GM19455 (cell line): Measurements from ENCODE around the gene RNF113A.
"Not testable (repeated sequence)": the region's sequence is repeated elsewhere in the genome, so short reads cannot be mapped to it uniquely, and the experiment has no call there.

Experiments used
- ATAC-seq: cut with Tn5 transposase; IDR thresholded peaks from one replicate; pipeline ENCODE4 v1.9.1; 2021; ENCODE audit not compliant: unreplicated experiment

Gene RNF113A

DNA sequence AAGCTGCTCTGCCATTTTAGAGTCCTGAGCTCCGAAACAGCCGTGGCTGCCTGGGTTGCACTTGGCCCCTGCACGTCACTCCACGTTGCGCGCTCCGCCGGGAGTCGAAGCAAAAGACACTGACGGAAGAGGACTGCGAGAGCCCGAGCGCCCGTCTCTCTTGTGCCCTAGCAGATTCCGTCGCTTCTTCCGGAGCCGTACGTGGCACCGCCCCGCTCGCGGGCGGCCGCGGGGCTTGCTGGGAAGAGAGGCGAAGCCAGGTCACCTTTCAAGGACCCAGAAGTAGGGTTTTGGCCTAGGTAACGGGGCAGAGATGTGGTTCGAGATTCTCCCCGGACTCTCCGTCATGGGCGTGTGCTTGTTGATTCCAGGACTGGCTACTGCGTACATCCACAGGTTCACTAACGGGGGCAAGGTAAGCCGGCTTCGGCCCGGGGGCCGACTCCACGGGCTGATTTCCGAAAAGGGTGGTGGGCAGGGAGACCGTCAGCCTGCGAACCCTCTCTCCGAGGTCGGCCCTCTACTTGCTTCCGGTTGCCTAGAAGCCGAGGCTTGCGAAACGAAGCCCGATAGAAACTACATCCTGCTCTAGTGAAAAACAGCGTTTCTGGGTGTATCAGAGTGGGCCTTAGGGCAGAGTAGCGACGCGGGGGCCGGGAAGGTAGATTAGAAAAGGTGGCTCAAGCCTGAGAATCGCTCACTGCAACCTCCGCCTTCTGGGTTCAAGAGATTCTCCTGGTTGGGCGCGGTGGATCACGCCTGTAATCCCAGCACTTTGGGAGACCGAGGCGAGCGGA, at the start of gene RNF113A, which contains the start of gene NDUFA1:
Gene RNF113A (minus strand): TSS at position 135 of the 797 bp plus-strand sequence. CDS start 120 bp downstream, at position 15.
Gene NDUFA1 (plus strand): TSS at position 234 of the 797 bp plus-strand sequence. CDS start 80 bp downstream, at position 314.
- peak; percentile 90 for ATAC-seq

DNA sequence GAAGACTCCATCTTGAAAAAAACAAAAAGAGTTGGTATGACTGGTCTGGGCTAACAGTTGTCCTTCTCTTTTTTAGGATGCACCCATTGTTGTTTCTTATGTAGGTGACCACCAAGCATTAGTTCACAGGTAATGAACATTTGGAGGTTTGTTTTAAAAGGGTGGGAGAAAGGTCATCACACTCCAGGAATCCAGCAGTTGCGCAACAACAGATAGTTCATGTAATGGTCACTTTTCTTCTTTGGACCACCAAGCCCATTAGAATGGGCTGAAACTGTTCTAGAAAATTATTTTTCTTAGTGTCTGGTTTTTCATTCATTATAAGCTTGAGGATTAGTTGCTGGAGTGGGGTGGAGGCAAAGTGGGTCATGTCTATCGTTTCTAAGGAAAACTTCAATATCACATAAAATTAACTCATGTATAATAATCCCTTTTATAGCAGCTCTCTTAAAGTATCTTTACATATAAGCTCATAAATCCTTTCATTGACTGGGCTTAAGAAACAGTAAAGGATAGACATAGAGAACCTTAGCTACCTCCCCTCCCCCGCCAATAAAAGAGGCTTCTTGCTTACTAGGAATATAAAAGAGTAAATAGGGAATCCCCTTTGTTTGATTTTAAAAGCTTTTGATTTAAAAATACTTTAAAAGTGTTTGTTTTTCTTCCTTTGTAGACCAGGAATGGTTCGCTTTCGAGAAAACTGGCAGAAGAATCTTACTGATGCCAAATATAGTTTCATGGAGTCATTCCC, 48.5 kb upstream of the RNF113A start:
- ATAC-seq: no peak

DNA sequence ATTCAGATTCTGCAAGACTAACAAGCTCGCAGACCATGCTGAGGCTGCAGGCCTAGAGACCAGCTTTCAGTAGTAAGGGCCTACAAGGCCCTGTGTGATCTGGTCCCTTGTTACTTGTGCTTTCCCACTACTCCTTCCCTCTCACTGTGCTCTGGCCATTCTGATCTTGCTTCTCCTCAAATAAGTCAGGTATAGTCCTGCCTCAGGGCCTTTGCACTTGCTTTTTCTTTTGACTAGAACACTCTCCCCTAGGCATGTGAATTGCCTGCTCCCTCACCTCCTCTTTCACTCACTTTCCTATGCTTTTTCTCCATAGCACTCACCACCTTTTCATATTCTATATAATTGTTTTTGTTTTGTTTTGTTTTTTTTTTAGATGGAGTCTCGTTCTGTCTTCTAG, 46.3 kb upstream of the RNF113A start:
- no peak for ATAC-seq

DNA sequence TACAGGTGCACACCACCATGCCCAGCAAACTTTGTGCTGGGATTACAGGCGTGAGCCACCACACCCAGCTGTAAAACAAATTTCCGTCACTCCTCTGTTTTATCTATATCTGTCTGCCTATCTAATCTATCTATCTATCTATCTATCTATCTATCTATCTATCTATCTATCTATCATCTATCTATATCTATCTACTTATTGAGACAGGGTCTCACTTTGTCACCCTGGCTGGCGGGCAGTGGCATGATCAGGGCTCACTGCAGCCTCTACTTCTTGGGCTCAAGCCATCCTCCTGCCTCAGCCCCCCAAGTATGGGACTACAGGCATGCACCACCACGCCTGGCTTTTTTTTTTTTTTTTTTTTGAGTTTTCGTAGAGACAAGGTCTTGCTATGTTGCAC, 44.8 kb upstream of the RNF113A start:
- ATAC-seq: no peak

DNA sequence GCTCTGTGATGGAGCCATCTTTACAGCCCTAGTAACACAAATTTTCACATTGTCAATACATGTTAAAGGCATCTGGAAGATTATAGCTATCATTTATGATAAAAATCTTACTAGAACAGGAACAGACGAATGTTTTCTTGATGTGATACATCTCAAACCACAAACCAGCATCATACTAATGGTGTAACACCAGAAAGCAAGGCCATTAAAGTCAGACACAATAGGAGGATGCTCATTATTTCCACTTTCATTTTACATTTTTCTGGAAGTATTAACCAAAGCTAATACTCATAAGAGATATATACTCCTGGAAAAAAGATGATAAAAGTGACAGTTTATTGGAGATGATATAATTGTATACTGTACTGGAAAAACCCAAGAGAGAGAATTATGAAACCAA, 29.4 kb upstream of the RNF113A start:
- ATAC-seq: no peak

DNA sequence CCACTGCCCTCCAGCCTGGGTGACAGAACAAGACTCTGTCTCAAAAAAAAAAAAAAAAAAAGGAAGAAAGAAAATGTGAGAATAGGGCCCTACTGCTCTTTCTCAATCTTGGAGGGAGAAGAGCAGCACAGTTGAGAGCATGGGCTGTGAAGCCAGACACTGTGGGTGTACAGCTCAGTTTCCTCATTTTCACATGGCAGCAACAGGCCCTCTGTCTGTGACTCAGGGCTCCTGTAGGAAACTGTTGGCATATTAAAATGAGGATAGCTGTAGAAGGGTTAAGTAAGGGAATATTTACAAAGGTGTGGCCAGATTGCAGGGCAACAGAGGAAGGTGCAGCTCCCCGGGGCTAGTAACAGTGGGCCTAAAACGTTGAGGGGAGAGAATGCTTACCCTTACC, 27.6 kb upstream of the RNF113A start:
- ATAC-seq: no peak

DNA sequence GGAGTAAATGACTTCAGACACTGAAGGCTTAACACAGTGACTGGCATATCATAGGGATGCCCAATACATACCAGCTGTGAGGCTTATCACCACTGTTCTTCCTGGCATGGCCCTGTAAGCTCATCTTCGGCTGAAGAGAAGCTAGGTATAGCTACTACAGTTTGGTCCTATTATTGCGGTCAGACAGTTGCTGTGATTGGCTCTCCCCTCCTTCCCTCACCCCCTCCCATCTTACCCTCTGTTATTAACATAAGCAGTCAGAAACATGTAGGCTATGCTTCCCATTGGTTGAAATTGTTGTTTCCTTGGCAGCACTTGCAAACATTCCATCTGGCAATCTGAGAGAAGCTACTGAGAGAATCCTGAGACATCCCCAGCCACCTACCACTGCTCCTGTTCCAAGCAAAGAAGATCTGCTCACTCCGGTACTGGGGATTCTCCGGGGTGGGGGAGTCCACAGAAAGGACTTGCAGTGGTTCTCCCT, 24.4 kb upstream of the RNF113A start, which contains the start of gene AKAP14:
Gene AKAP14 (plus strand): TSS at position 51 of the 484 bp plus-strand sequence. CDS start 7,331 bp downstream, outside the sequence.
- no peak for ATAC-seq

DNA sequence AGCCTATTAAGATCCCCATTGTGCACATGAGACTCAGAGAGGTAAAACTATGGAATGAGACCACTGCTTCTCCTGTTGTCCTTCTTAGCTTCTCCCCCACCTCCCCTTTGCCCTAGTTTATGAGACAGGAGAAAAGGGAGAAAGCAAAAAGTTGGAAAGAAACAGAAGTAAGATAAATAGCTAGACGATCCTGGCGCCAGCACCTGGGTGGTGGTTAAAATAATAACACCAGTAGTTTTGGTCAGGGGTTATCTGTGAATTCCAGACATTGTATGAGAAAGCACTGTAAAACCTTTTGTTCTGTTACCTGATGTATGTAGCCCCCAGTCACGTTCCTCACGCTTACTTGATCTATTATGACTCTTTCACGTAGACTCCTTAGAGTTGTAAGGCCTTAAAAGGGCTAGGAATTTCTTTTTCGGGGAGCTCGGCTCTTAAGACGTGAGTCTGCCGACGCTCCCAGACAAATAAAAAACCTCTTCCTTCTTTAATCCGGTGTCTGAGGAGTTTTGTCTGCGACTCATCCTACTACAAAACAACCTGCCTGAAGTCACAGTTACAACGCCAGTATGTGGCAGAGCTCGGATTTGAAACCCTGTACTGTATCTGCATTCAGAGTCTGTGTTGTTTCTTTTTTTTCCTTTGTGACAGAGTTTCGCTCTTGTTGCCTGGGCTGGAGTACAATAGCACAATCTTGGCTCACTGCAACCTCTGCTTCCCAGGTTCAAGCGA, 20.6 kb upstream of the RNF113A start:
- ATAC-seq: not testable (repeated sequence)

DNA sequence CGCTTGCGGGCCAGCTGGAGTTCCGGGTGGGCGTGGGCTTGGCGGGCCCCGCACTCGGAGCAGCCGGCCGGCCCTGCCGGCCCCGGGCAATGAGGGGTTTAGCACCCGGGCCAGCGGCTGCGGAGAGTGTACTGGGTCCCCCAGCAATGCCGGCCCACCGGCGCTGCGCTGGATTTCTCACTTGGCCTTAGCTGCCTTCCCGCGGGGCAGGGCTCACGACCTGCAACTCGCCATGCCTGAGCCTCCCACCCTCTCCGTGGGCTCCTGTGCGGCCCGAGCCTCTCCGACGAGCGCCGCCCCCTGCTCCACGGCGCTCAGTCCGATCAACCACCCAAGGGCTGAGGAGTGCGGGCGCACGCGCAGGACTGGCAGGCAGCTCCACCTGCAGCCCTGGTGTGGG, 19.1 kb upstream of the RNF113A start:
- not testable (repeated sequence) for ATAC-seq

DNA sequence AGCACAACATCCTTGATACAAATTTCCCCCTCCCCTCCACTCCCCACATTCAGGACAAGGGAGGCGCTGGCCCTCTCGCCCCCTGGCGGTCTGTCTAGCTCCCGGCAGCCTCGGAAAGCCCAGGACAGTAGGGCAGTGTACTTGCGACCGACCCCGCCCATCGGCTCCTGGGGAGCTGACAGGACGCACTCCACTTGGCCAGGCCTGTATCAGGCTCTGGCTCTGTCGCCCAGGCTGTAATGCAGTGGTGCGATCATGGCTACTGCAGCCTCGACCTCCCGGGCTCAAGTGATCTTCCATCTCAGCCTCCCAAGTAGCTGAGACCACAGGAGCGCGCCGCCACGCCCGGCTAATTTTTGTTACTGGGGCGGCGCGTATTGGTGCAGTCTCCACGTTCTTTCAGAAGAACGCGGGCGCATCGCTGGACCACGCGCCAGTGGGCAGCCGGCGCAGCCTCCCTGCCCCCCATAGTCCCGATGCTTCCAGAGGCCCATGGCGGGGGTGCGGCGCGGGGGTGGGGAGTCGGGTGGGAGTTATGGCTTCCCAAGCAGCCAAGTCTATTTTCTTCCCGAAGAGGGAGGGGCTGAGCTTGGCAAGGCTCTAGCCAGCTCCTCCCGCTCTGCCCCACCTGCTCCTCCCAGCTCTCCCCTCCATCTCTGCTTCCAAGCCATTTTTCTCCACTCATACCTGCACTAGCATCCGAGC, 16.3 kb upstream of the RNF113A start:
- peak; percentile 88 for ATAC-seq

DNA sequence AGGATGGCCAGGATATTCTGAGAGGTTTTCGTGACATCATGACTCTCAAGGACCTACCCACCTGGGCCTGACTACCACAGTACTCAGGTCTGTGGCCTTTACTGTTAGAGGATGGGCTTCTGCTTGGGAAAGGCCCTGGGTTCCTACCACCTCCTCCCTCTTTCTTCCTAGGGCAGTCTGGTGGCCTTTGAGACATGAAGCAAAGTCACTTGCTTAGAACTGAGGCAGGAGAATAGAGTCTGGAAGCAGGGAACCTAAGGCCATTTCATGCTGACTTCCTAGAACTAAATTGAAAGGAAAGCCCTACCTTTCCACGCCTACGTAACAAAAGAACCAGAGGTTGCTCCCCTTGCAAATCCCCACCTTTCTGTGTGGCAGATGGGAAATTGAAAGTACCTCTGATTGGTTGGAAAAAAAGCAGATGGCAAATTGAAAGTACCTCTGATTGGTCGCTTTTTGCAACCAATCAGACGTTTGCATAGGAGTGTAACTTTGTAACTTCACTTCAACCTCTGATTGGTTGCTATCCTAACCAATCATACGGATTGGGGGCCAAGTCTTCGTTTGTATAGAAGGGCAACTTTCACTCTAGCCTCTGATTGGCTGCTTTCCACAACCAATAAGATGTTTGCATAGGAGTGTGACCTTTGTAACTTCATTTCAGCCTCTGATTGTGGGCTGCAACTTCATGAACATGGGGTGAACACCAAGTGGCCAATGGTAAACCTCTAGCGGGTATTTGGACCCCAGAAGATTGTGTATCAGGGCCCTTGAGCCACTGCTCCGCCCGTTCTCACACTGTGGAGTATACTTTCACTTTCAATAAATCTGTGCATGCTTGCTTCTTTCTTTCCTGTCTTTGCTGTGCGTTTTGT, 14.3 kb upstream of the RNF113A start:
- ATAC-seq: no peak

DNA sequence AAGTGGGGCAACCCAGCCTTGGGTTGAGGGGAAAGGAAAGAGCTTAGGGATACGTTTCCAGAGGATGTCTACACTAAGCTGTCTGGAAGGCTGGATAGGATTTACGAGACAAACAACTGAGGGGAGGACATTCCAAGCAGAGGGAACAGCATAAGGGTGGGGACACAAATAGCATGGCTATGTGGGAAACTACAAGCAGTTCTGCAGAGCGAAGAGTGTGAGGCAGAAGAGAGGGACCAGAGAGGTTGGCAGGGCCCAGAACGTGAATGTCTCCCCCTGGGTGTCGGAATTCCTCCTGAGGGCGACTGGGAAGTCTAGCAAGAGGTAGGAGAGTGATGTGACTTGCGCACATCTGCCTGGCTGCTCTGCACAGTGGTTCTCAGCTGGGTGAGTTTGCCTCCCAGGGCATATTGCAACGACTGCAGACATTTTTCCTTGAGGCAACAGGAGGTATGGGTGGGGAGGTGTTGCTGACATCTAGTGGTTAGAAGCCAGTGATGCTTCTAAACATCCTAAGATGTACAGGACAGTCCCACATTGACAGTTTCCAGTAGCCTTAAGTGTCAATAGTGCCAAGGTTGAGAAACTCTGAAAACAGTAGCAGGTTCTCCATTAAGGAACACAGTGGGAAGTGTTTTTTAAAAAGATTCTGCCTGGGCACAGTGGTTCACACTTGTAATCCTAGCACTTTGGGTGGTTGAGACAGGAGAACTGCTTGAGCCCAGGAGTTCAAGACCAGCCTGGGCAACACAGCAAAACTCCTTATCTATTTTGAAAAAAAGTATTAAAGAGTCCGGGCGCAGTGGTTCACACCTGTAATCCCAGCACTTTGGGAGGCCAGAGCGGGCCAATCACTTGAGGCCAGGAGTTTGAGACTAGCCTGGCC, 9.3 kb upstream of the RNF113A start:
- ATAC-seq: no peak

DNA sequence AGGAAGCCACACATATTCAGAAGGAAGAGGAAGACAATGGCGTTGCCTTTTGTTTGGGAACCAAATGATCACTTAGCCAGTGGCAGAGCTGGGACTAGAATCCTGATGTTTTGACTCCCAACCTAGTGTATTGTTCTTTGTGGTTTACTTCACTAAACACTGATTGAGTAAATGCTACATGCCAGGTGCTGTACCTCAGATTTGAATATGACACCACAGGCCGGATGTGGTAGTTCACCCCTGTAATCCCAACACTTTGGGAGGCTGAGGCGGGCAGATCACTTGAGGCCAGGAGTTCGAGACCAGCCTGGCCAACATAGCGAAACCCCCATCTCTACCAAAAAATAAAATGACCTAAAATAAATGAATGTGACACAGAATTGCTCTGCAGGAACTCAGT, 8.5 kb upstream of the RNF113A start:
- no peak for ATAC-seq

DNA sequence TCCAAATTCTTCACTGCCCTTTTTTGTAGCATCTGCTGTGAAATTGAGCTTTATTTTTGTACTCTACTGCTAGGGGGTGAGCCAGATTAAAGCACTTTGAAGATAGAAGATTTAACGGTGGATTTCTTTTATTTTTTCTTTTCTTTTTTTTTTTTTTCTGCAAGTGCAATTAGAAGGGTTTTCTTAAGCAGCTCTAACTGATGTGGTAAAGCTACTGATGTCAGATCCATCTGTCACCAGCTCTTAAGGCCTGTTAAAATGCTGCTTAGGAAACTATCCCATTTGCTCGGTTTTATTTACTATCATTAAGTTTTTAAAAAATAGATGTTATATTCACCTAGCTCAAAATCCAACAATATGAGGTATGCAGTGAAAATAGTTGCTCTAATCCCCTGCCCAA, 7.2 kb upstream of the RNF113A start:
- ATAC-seq: no peak

DNA sequence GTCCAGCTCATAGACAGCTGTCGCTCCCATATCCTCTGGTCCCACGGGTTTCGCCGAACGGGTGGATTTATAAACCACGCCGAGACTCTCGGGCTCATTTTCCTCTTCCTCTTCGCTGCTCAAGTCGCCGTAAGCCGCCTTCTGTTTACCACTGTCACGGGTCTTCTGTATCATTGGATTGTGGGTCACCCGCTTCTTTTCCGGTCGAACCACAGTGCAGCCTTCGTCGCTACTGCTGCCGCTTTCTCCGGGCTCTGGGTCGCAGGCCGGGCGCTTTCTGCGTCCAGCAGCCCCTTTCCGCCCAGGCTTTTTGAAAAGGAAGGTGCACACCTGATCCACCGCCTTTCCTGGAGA, 311 bp downstream of the RNF113A start:
- peak; percentile 24 for ATAC-seq

DNA sequence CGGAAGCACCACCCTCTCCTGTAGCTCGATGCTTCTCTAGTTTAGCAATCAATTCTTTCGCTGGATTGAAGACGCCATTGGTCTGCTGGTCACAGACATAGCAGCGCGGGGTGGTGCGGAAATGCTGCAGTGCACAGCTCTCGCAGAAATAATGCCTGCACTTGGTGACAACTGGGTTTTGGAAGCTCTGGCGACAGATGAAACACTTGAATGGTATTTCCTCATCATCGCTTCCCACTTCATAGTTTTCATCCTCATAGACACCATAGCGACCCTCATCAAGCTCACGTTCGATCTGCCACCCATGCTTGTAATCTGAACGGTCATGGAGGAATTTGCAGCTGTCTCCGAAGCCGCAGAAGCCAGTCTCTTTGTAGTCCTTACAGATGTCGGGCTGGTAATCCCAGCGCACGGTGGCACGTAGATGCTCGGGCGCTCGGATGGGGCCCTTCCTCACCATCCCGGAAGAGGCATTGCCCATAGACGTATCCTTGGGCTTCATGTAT, 854 bp downstream of the RNF113A start:
- ATAC-seq: peak; percentile 12

DNA sequence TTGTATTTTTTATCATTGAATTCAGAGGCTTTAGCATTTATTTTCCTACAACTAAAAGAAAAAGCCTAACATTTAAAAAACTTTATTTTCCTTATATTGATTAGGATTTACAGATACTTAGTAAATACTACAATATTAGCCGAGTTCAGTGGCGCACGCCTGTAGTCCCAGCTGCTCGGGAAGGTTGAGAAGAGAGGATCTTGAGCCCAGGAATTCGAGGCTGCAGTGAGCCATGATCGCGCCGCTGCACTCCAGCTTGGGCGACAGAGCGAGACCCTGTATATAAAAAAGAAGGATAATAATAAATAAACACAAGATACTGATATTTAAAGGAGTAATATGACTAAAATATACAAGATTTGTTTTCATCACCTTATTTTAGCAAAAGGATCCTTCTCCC, 18.1 kb downstream of the RNF113A start:
- no peak for ATAC-seq
